Stimulated activated CD8-positive, alpha-beta memory T cell treated with anti-CD3 and anti-CD28 coated beads, Interleukin-7, amount 100 ng/mL, for 48 hours (primary cell): Measurements from ENCODE around the gene NME7.
"Not testable (repeated sequence)": the region's sequence is repeated elsewhere in the genome, so short reads cannot be mapped to it uniquely, and the experiment has no call there.

Experiments used
- DNase-seq, 2 donors: peaks; one replicate each; pipeline ENCODE4 v3.0.0-alpha.2; 2020; ENCODE audit warnings: low read depth in 1 of 2; ENCODE audit errors: extremely low read depth in 1 of 2

NME7 gene

GRCh38 chr1:169367686-169368405, at the start of gene NME7, which contains the start of gene BLZF1:
Gene NME7, minus strand, starts transcription at chr1:169367797. Its CDS starts 87 bp downstream, at chr1:169367710.
Gene BLZF1, plus strand, starts transcription at chr1:169368195. Its CDS starts 1,328 bp downstream, at chr1:169369523.
- DNase-seq, result peak; percentile 96

DNA sequence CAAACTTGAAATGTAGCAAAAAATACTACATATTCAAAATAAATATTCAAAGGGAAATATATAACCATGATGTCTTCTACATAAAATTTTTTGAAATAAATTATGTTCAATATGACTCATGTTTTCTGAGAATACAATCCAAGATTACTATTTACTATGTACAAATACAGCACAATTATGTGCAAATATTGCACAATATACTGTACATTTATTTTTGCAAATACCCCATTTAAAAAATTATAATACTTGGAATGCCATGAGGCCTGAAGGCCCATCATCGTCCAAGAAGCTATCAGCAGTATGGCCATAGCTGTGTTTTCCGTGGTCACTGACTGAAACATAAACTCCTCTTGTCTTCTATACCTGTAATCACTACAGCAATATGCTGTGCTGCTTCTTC, 47.4 kb upstream of the NME7 start:
- no peak for DNase-seq

- DNase-seq, result not testable (repeated sequence)
These were observed 40.7 kb upstream of the NME7 start for GRCh38 chr1:169408340-169408739.

- DNase-seq, result not testable (repeated sequence)
These were observed 35.0 kb upstream of the NME7 start for GRCh38 chr1:169402578-169402977.

- DNase-seq, result no peak
These were observed 28.4 kb upstream of the NME7 start for GRCh38 chr1:169395955-169396354.

GRCh38 chr1:169392406-169392805, 24.8 kb upstream of the NME7 start:
- no peak for DNase-seq

DNA sequence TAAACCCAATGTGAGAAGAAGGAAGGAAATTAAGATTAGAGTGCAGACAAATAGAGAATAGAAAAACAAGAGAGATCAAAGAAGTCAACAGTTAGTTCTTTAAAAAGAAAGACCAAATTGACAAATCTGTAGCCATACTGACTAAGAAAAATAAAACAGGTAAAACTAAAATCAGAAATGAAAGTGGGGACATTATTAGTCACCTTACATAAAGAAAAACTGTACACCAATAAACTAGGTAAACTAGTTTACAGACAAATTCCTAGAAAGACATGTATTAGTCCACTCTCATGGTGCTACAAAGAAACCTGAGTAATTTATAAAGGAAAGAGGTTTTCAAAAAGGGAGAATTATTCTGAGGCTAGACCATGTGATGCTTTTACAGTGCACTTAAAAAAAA, 22.7 kb upstream of the NME7 start:
- DNase-seq, result no peak

- no peak for DNase-seq
These were observed 19.8 kb upstream of the NME7 start for GRCh38 chr1:169387399-169387798.

DNA sequence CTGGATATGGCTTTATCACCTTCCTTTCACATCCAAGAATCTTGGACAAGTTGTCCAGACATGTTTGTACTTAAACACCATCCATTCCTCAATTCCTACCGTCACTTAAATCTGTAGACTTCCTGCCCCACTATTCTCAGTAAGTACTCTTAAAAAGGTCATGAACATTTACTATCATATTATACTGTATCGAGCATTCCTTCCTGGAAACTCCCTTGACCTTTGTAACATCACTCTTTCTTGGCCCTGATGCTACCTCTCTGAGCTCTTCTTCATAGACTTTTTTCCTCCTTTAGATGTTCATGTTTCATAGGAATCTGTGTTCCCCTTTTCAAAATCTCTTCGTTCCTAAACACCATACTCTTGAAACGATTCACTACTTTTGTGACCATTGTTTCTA, 15.9 kb upstream of the NME7 start:
- DNase-seq, result no peak

DNA sequence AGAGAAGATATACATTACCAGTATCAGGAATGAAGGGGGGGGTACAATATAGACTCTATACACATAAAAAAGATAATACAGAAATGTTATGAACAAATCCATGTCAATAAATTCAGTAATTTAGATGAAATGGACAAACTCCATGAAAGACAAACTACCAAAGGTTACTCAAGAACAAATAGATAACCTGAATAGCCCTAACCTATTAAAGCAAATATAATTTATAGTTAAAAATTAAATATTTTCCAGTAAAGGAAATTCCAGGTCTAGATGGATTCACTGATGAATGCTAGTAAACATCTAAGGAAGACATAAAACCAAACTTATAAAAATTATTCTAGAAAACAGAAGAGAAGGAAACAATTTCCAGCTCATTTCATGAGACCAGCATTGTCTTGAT, 13.6 kb upstream of the NME7 start:
- no peak for DNase-seq

GRCh38 chr1:169371404-169371803, 3.8 kb upstream of the NME7 start:
- no peak for DNase-seq

GRCh38 chr1:169368406-169368769, 791 bp upstream of the NME7 start:
- DNase-seq, result no peak

- no peak for DNase-seq
These were observed 406 bp downstream of the NME7 start for GRCh38 chr1:169367096-169367685.

- DNase-seq, result no peak
These were observed 2.6 kb downstream of the NME7 start for GRCh38 chr1:169364948-169365347.

GRCh38 chr1:169363046-169363730, 4.4 kb downstream of the NME7 start:
- no peak for DNase-seq

DNA sequence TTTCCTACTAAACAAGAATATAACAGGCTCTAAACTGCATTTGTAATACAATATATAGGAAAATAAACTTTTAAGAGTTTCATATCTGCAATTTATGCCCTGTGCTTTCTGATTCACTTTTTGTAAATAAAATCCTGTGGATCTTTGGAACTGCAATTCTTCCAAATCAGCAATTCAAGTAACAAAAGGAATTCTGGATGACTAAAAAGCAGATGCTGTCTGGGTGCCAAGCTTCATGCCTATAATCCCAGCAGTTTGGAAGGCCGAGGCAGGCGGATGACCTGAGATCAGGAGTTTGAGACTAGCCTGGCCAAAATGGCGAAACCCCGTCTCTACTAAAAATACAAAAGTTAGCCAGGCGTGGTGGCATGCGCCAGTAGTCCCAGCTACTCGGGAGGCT, 6.3 kb downstream of the NME7 start:
- no peak for DNase-seq

GRCh38 chr1:169360415-169360814, 7.2 kb downstream of the NME7 start:
- DNase-seq, result no peak

GRCh38 chr1:169348383-169349036, 19.1 kb downstream of the NME7 start:
- no peak for DNase-seq

- DNase-seq, result no peak
These were observed 19.8 kb downstream of the NME7 start for GRCh38 chr1:169347688-169348382.

GRCh38 chr1:169346036-169346589, 21.5 kb downstream of the NME7 start:
- no peak for DNase-seq

DNA sequence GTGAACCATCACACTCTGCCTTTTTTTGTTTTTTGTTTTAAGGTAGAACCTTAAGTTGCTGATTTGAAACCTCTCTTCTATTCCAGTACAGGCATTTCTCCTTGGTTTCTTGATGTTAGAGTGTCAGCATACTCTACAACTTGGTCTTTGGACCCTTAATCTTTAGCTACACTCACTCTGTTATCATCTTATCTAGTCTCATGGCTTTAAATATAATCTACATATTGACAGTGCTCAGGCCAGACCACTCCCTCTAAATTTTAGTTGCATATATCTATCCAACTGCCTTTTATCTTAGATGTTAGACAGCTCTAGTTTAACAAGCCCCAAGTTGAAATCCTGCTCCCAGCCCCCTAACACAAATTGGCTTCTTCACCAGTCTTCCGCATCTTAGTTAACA, 22.1 kb downstream of the NME7 start:
- no peak for DNase-seq
